HG02588 (cell line): ENCODE measurements around the gene EED.
"Not testable (repeated sequence)": the region's sequence is repeated elsewhere in the genome, so short reads cannot be mapped to it uniquely, and the experiment has no call there.

ENCODE experiments used
- ATAC-seq: cut with Tn5 transposase; IDR thresholded peaks from one replicate; pipeline ENCODE4 v1.9.1; 2021; ENCODE audit warnings: mild to moderate bottlenecking, moderate library complexity; ENCODE audit not compliant: unreplicated experiment

The EED gene

DNA sequence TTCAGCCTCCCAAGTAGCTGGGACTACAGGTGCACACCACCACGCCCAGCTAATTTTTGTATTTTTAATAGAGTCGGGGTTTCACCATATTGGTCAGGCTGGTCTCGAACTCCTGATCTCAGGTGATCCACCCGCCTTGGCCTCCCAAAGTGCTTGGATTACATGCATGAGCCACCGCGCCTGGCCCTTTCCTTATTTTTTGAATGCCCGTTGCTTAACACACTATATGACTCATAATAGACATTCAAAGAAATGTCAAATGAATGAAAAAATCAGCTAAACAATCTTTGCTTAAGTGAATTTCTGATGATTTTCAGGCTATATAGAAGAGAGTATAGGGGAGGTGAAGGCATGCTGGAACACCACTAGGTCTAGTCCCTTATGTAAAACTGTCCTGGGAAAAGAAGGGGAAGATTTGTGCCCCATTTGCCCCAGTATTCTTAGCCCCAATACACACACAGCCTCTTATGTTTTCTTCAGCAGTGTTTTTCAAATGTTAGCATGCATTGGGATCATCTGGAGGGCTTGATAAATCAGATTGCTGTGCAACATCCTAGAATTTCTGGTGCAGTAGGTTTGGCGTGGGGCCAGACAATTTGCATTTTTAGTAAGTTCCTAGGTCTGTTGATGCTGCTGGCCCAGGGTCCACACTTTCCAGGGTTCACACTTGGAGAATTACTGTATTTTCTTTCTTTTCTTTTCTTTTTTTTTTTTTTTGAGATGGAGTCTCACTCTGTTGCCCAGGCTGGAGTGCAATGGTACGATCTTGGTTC is 45.1 kb downstream of the EED start:
- ATAC-seq: not testable (repeated sequence)

- ATAC-seq: no peak
Observed at GRCh38 chr11:86291466-86292262, 47.1 kb downstream of the EED start.

DNA sequence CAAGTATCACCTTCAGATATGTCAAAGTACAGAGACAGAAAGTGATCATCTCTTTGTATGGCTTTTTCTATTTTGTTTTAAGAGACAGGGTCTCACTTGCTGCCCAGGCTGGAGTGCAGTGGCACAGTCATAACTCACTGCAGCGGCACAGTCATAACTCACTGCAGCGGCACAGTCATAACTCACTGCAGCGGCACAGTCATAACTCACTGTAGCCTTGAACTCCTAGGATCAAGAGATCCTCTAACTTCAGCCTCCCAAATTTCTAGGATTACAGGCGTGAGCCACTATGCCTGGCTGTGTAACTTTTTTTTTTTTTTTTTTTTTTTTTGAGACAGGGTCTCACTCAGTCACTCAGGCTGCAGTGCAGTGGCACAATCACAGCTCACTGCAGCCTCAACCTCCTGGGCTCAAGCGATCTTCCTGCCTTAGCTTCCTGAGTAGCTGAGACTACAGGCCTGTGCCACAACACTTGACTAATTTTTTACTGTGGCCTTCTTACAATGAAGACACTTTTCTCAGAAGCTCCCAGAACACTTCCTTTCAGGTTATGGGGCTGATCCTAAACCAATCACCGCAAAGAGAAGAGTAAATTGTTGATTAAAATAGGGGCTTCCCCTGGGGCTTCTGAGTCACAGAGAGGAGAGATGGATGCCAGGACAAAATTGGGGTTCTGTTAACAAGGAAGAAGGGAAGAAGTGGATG is 48.5 kb downstream of the EED start:
- ATAC-seq: peak; percentile 54

- ATAC-seq: no peak
Observed at GRCh38 chr11:86294026-86294425, 49.5 kb downstream of the EED start.

GRCh38 chr11:86301742-86302091 is 57.2 kb downstream of the EED start:
- no peak for ATAC-seq

DNA sequence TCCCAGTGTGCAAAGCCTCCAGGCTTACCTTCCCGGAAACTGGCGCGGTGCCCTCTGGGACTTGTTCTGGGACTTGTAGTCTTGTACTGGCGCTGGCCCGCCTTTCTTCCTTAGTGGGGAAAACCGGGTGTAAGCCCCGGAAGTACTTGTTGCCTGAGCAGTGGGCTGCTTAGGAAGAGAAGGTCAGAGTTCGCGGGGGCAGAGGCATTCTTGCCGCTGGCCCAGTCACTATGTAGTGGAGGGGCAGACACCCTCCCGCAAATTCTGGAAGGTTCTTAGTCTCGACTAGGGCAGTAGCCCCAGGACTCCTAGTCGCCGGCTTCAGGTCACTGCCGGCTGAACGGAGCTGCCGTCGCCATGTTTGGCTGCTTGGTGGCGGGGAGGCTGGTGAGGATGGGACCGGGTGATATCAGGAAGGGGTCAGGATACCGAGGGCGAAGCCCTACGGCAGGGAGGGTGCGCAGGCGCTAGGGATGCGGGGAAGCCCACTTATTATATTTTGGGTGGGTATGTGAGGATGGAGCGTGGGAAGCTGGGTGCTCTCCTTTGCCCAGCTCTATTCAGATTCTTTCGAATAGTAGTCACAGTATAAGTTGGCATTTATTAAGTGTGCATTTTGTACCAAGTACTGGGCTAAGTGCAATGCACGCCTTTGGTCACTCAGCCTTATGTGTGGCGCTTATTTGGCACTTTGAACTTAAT is 57.7 kb downstream of the EED start, which contains the start of gene HIKESHI:
TSS of gene HIKESHI (plus strand) at position 149 of the 702 bp plus-strand sequence. CDS start at position 358, 209 bp downstream.
- ATAC-seq: peak; percentile 99

DNA sequence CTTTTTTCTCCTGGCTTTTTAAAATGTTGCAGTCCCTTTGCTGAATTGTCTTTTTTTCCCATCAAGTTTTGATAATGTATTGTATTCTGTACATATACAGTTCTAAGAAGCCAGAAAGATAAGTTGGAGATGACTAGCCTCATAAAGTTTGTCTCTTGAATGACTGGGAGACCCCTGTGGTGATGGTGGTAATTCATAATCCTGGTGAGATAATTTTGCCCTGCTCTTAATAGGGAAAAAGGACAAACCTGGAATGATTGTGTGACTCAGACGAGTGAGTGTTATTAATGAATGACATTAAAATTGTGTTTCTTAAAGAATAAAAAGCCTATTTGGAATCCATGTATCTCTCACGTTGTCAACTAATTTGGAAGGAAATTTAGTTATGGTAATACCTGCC is 58.7 kb downstream of the EED start:
- no peak for ATAC-seq

DNA sequence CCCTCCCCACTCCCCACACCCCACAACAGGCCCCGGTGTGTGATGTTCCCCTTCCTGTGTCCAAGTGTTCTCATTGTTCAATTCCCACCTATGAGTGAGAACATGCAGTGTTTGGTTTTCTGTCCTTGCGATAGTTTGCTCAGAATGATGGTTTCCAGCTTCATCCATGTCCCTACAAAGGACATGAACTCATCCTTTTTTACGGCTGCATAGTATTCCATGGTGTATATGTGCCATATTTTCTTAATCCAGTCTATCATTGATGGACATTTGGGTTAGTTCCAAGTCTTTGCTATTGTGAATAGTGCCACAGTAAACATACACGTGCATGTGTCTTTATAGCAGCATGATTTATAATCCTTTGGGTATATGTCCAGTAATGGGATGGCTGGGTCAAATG is 64.2 kb downstream of the EED start:
- not testable (repeated sequence) for ATAC-seq

DNA sequence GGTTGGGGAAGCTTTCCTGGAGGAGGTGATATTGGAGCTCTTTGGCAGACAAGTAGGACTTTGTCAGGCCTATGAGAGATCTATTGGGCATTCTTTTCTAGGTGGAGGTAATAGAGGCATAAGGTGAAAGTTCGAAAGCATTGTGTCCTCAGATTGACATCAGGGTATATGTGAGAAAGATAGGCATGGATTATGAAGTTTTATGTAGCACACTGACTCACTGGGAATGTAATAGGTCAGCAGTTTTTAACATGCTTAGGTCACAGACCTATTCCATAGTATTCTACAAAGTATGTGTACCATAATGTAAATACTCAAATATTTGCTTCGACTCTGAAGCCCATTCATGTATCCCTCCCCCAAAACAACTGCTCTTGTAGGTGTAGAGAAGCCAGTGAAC is 69.2 kb downstream of the EED start:
- ATAC-seq: no peak

GRCh38 chr11:86314636-86315035 is 70.1 kb downstream of the EED start:
- ATAC-seq: no peak
